H1 (cell line): Measurements from ENCODE around the gene UBE2F. TPM values are rescaled to one million over a fixed set of nuclear protein-coding genes. Genes with fewer than 3 reads are reported as not detected.

Source experiments
- CTCF ChIA-PET: fragments of 300-600 bp; sonication (Branson Sonifier 250); formaldehyde crosslinking; loops from one replicate; lab custom pipeline; 2021; ENCODE audit not compliant: partially characterized antibody; lab: Charles Lee
- POLR2A ChIA-PET: fragments of 300-600 bp; sonication (Branson Sonifier 250); formaldehyde crosslinking; loops from one replicate; lab custom pipeline; 2021; ENCODE audit warnings: inconsistent platforms; ENCODE audit not compliant: partially characterized antibody; lab: Charles Lee
- DNase-seq, 2 experiments: peaks; one replicate each; pipeline versions ENCODE4 v3.0.0 to v3.0.0-alpha.2; 2010 to 2022; ENCODE audit warnings: low spot score in 2 of 2, low read depth in 1 of 2, mixed read lengths in 1 of 2
- FAIRE-seq: peaks from 2 replicates; lab custom pipeline; 2011; peaks lifted over from hg19 to GRCh38; lab: Jason Lieb, UNC
- H2AFZ ChIP-seq: 2 replicates; pipeline ENCODE4 v1.8.1; 2012; ENCODE audit warnings: low read length, inconsistent platforms
- H2AK5ac ChIP-seq: 2 replicates; pipeline ENCODE4 v1.6.1; 2013; ENCODE audit warnings: low read depth, low read length
- H2BK120ac ChIP-seq: replicated peaks from 2 replicates; pipeline ENCODE3; 2013; ENCODE audit warnings: low read depth, low read length, inconsistent platforms
- H2BK12ac ChIP-seq: 2 replicates; pipeline ENCODE4 v1.6.1; 2013; ENCODE audit warnings: low read depth, low read length
- H2BK15ac ChIP-seq: 2 replicates; pipeline ENCODE4 v1.6.1; 2013; ENCODE audit warnings: low read length
- H2BK20ac ChIP-seq: 2 replicates; pipeline ENCODE4 v1.6.1; 2013; ENCODE audit warnings: low read length
- H2BK5ac ChIP-seq: 2 replicates; pipeline ENCODE4 v1.6.1; 2013; ENCODE audit warnings: low read depth, low read length
- H3K14ac ChIP-seq: 2 replicates; pipeline ENCODE4 v1.6.1; 2013; ENCODE audit warnings: inconsistent platforms; ENCODE audit not compliant: insufficient read length
- H3K18ac ChIP-seq: 2 replicates; pipeline ENCODE4 v1.6.1; 2013; ENCODE audit warnings: low read length; ENCODE audit errors: extremely low read depth
- H3K23ac ChIP-seq: 2 replicates; pipeline ENCODE4 v1.6.1; 2013; ENCODE audit warnings: inconsistent platforms; ENCODE audit not compliant: insufficient read length
- H3K23me2 ChIP-seq: 2 replicates; pipeline ENCODE4 v1.6.1; 2013; ENCODE audit warnings: low read depth, low read length
- H3K27ac ChIP-seq: 2 replicates; pipeline ENCODE4 v1.6.1; 2011; ENCODE audit warnings: low read depth, low read length, inconsistent platforms
- H3K27me3 ChIP-seq, 4 experiments: replicated peaks in 1 of 4; 1 replicate in 1 of 4; 2 replicates in 3 of 4; pipeline versions ENCODE4 v1.6.1 to v1.8.1; 2011 to 2013; ENCODE audit warnings: low read length in 3 of 4, mild to moderate bottlenecking in 3 of 4, inconsistent platforms in 2 of 4, mixed read lengths in 2 of 4, moderate library complexity in 1 of 4; ENCODE audit not compliant: control insufficient read depth in 3 of 4, insufficient read depth in 3 of 4; ENCODE audit errors: extremely low read depth in 1 of 4
- H3K36me3 ChIP-seq, 4 experiments: 2 replicates each; pipeline versions ENCODE4 v1.6.1 to v1.8.1; 2011 to 2013; ENCODE audit warnings: mild to moderate bottlenecking in 4 of 4, low read length in 3 of 4, moderate library complexity in 2 of 4, control low read depth in 1 of 4, inconsistent platforms in 1 of 4; ENCODE audit not compliant: insufficient read depth in 4 of 4, control insufficient read depth in 2 of 4
- H3K4ac ChIP-seq: replicated peaks from 2 replicates; pipeline ENCODE3; 2013; ENCODE audit warnings: low read length, low read depth, mixed read lengths, inconsistent platforms; ENCODE audit not compliant: insufficient read length
- H3K4me1 ChIP-seq, 4 experiments: replicated peaks in 1 of 4; 1 replicate in 1 of 4; 2 replicates in 3 of 4; pipeline versions ENCODE4 v1.6.1 to v1.8.1; 2011 to 2013; ENCODE audit warnings: low read length in 3 of 4, inconsistent platforms in 2 of 4, mixed read lengths in 1 of 4; ENCODE audit not compliant: insufficient read depth in 4 of 4, control insufficient read depth in 3 of 4
- H3K4me2 ChIP-seq, 2 experiments: 2 replicates each; pipeline versions ENCODE4 v1.6.1 to v1.8.1; 2011 to 2013; ENCODE audit warnings: low read depth in 2 of 2, low read length in 2 of 2, control low read depth in 1 of 2, inconsistent platforms in 1 of 2, mild to moderate bottlenecking in 1 of 2; ENCODE audit not compliant: insufficient read depth in 1 of 2
- H3K4me3 ChIP-seq, 4 experiments: fragments of 200-600, 300-600 bp in 1 of 4; sonication (generic), shearing (Covaris generic), sonication (Bioruptor Twin) in 1 of 4; 2 replicates each; pipeline versions ENCODE4 v1.5.1 to v1.8.1; 2011 to 2016; ENCODE audit warnings: low read length in 4 of 4, low read depth in 3 of 4, control low read depth in 2 of 4, inconsistent platforms in 2 of 4, mild to moderate bottlenecking in 2 of 4, mixed read lengths in 1 of 4, moderate library complexity in 1 of 4; ENCODE audit not compliant: insufficient read depth in 2 of 4; ENCODE audit errors: extremely low read depth in 1 of 4
- H3K56ac ChIP-seq: replicated peaks from 2 replicates; pipeline ENCODE3; 2013; ENCODE audit warnings: low read depth, mild to moderate bottlenecking, mixed read lengths, low read length, inconsistent platforms; ENCODE audit not compliant: insufficient read length
- H3K79me1 ChIP-seq: 2 replicates; pipeline ENCODE4 v1.6.1; 2013; ENCODE audit warnings: low read depth, low read length, control low read depth
- H3K79me2 ChIP-seq, 2 experiments: 2 replicates each; pipeline versions ENCODE4 v1.6.1 to v1.8.1; 2012 to 2013; ENCODE audit warnings: low read length in 2 of 2, mild to moderate bottlenecking in 2 of 2, inconsistent platforms in 1 of 2; ENCODE audit not compliant: insufficient read depth in 2 of 2, control insufficient read depth in 1 of 2
- H3K9ac ChIP-seq, 4 experiments: replicated peaks in 1 of 4; 1 replicate in 1 of 4; 2 replicates in 3 of 4; pipeline versions ENCODE4 v1.6.1 to v1.8.1; 2011 to 2013; ENCODE audit warnings: low read depth in 3 of 4, low read length in 3 of 4, control low read depth in 2 of 4, mild to moderate bottlenecking in 2 of 4, moderate library complexity in 2 of 4, inconsistent platforms in 1 of 4; ENCODE audit errors: extremely low read depth in 1 of 4
- H3K9me3 ChIP-seq, 2 experiments: 2 replicates each; pipeline versions ENCODE4 v1.6.1 to v1.8.1; 2012 to 2013; ENCODE audit warnings: mild to moderate bottlenecking in 2 of 2, moderate library complexity in 2 of 2, control low read depth in 1 of 2, inconsistent platforms in 1 of 2, low read depth in 1 of 2, low read length in 1 of 2, mixed read lengths in 1 of 2; ENCODE audit not compliant: insufficient read depth in 2 of 2
- H4K20me1 ChIP-seq, 2 experiments: replicated peaks in 1 of 2; 2 replicates each; pipeline versions ENCODE3 to v1.8.1; 2011 to 2013; ENCODE audit warnings: inconsistent platforms in 2 of 2, low read length in 2 of 2, mild to moderate bottlenecking in 1 of 2; ENCODE audit not compliant: insufficient read depth in 2 of 2, control insufficient read depth in 1 of 2
- H4K5ac ChIP-seq: 2 replicates; pipeline ENCODE4 v1.6.1; 2013; ENCODE audit warnings: low read length, low read depth, mixed read lengths, inconsistent platforms; ENCODE audit not compliant: insufficient read length
- H4K8ac ChIP-seq: 2 replicates; pipeline ENCODE4 v1.8.0; 2013; ENCODE audit warnings: mild to moderate bottlenecking, moderate library complexity, low read length, inconsistent platforms; ENCODE audit not compliant: insufficient read depth; ENCODE audit errors: extremely low read depth
- H4K91ac ChIP-seq: replicated peaks from 2 replicates; pipeline ENCODE3; 2013; ENCODE audit warnings: low read length, mixed read lengths, inconsistent platforms; ENCODE audit not compliant: insufficient read length
- BRCA1 ChIP-seq: IDR thresholded peaks from 2 replicates; pipeline ENCODE4 v1.6.1; 2012; ENCODE audit warnings: low read depth, low read length, improper control_type of control experiment
- CBX5 ChIP-seq: fragments of 300-800, 300-1000 bp; sonication (generic); IDR thresholded peaks from 2 replicates; pipeline ENCODE4 v1.7.1; 2016; ENCODE audit warnings: antibody characterized with exemption, low read length, low read depth
- EGR1 ChIP-seq: IDR thresholded peaks from 2 replicates; pipeline ENCODE4 v1.6.1; 2011; ENCODE audit warnings: low read depth, low read length, borderline replicate concordance
- GABPA ChIP-seq: IDR thresholded peaks from 2 replicates; pipeline ENCODE4 v1.6.1; 2011; ENCODE audit warnings: mild to moderate bottlenecking, low read length, moderate library complexity, borderline replicate concordance; ENCODE audit not compliant: insufficient read depth
- KDM5A ChIP-seq: fragments of 200-600 bp; IDR thresholded peaks from 2 replicates; pipeline ENCODE4 v1.7.1; 2012; ENCODE audit warnings: mild to moderate bottlenecking, low read length, inconsistent platforms, mixed read lengths
- MAX ChIP-seq: IDR thresholded peaks from 2 replicates; pipeline ENCODE4 v1.6.1; 2012; ENCODE audit warnings: inconsistent platforms
- NRF1 ChIP-seq: IDR thresholded peaks from 2 replicates; pipeline ENCODE4 v1.6.1; 2011; ENCODE audit warnings: mild to moderate bottlenecking, low read depth, low read length, improper control_type of control experiment
- PHF8 ChIP-seq: fragments of 200-600 bp; sonication (generic); conservative IDR thresholded peaks from 2 replicates; pipeline ENCODE4 v1.7.1; 2012; ENCODE audit warnings: low read depth, mild to moderate bottlenecking, inconsistent platforms, low read length, moderate library complexity
- POLR2A ChIP-seq, 2 experiments: IDR thresholded peaks; 1 replicate in 1 of 2; 2 replicates in 1 of 2; pipeline ENCODE4 v1.6.1; 2011; ENCODE audit warnings: low read depth in 2 of 2, low read length in 2 of 2, mild to moderate bottlenecking in 2 of 2; ENCODE audit errors: control extremely low read depth in 1 of 2
- RBBP5 ChIP-seq: IDR thresholded peaks from 2 replicates; pipeline ENCODE4 v1.7.1; 2012; ENCODE audit warnings: low read depth, mild to moderate bottlenecking, inconsistent platforms, low read length, moderate library complexity, borderline replicate concordance
- RNF2 ChIP-seq: fragments of 200-900, 300-1000 bp; sonication (generic); IDR thresholded peaks from 2 replicates; pipeline ENCODE4 v1.7.1; 2016; ENCODE audit warnings: borderline replicate concordance, low read depth, mild to moderate bottlenecking, antibody characterized with exemption, low read length; ENCODE audit not compliant: poor library complexity, severe bottlenecking; ENCODE audit errors: missing control alignments
- RXRA ChIP-seq: IDR thresholded peaks from 2 replicates; pipeline ENCODE4 v1.6.1; 2011; ENCODE audit warnings: low read depth, mild to moderate bottlenecking, low read length, moderate library complexity; ENCODE audit not compliant: insufficient read depth
- SAP30 ChIP-seq: fragments of 300-600 bp; sonication (generic); IDR thresholded peaks from 2 replicates; pipeline ENCODE4 v1.7.1; 2012; ENCODE audit warnings: low read length, moderate library complexity, mild to moderate bottlenecking, inconsistent platforms; ENCODE audit not compliant: insufficient read depth, insufficient replicate concordance
- SIN3A ChIP-seq, 2 experiments: IDR thresholded peaks in 1 of 2; conservative IDR thresholded peaks in 1 of 2; 2 replicates each; pipeline ENCODE4 v1.6.1; 2011 to 2012; ENCODE audit warnings: low read length in 2 of 2, improper control_type of control experiment in 1 of 2, low read depth in 1 of 2, mild to moderate bottlenecking in 1 of 2
- WGBS, 2 experiments: shearing (Covaris generic) in 1 of 2; methylation state at CpG; one replicate each; pipeline versions ENCODE4 v1.1.6 to v1.1.7; 2013 to 2015; ENCODE audit warnings: low lambda C conversion rate in 2 of 2, mixed read lengths in 2 of 2, inconsistent platforms in 1 of 2, low coverage in 1 of 2, missing lambda C conversion rate in 1 of 2; ENCODE audit not compliant: insufficient replicate concordance in 2 of 2, insufficient coverage in 1 of 2, insufficient read length in 1 of 2; ENCODE audit errors: extremely low coverage in 1 of 2, missing lambda C conversion rate in 1 of 2; 5-methylcytosine and 5-hydroxymethylcytosine counted together
- polyA plus RNA-seq, 7 experiments: library from polyadenylated mRNA; depleted of rRNA in 3 of 7; stranded (reverse) in 5 of 7; unstranded in 2 of 7; fragments of >200 nt in 5 of 7; fragments of 200-250 nt in 2 of 7; gene quantifications; 1 replicate in 5 of 7; 2 replicates in 1 of 7; 4 replicates in 1 of 7; pipeline versions ENCODE4 v1.2.1 to v1.2.3, GENCODE V29; 2011 to 2013; ENCODE audit warnings: missing spikeins in 2 of 7, mixed read lengths in 2 of 7
- total RNA-seq: library from RNA; stranded (reverse); fragmentation: NEBNext Ultra II Directional; extraction: Animal tissue kit (Norgen Biotek cat#: 25700); gene quantifications from 2 replicates; pipeline ENCODE4 v1.2.1, GENCODE V29; 2021

The UBE2F gene
- total and polyA plus RNA-seq, 2 of the 8 experiments (the other 6 are each of a cell fraction or from before 2014, with no cell fraction given): 43.3 to 59.8 TPM

GRCh38 chr2:238039151-238039550, 72.3 kb downstream of the UBE2F start:
- H3K4ac ChIP-seq: no peak overlapping the region
- no peak for DNase-seq
- no peak overlapping the region for H4K91ac ChIP-seq
- H4K8ac ChIP-seq: no peak overlapping the region
- no peaks in the 10 kb centered on the region for H3K27me3 ChIP-seq
- no peak overlapping the region for H3K23ac ChIP-seq
- no peak overlapping the region for H2AK5ac ChIP-seq
- no peak overlapping the region for H2BK20ac ChIP-seq
- H3K27ac ChIP-seq: no peak overlapping the region
- H2BK15ac ChIP-seq: no peak overlapping the region
- 78% methylated on average over 6 of the region's 6 CpGs; no CpG with 5 or more reads in 1 of the 2 experiments for WGBS, 2 experiments
- ChIA-PET CTCF (interaction anchor here (0.6 to 1.1 kb wide), 2 partner anchors 18 to 29 kb away, joined by 3 read pairs; no protein-coding TSS in a partner anchor), POLR2A (no interaction called here)
- peaks cover 4% of the 10 kb centered on the region; the same call in 1 of the 2 replicates for H3K79me1 ChIP-seq
- H3K79me2 ChIP-seq: no peaks in the 10 kb centered on the region
- H2BK12ac ChIP-seq: no peak overlapping the region
- H3K9me3 ChIP-seq: no peaks in the 10 kb centered on the region
- H3K18ac ChIP-seq: no peak overlapping the region
- no peak overlapping the region for H3K56ac ChIP-seq
- H3K4me3 ChIP-seq: no peak overlapping the region
- no peak overlapping the region for H2BK120ac ChIP-seq
- no peak overlapping the region for H2BK5ac ChIP-seq
- H3K4me2 ChIP-seq: no peak overlapping the region
- H3K23me2 ChIP-seq: no peaks in the 10 kb centered on the region
- no peak overlapping the region for H3K14ac ChIP-seq
- H3K36me3 ChIP-seq: peaks cover 0 to 15% (median 3%) of the 10 kb centered on the region in 4 experiments; a peak in 5 of 8 replicates
- H4K20me1 ChIP-seq: no peaks in the 10 kb centered on the region
- H3K9ac ChIP-seq: no peak overlapping the region
- H2AFZ ChIP-seq: no peak overlapping the region
- H3K4me1 ChIP-seq: no peaks in the 10 kb centered on the region
- no peak overlapping the region for H4K5ac ChIP-seq
- FAIRE-seq: no peak
- TF ChIP-seq RNF2 (no peak), NRF1 (no peak), BRCA1 (no peak), PHF8 (no peak), EGR1 (no peak), MAX (no peak), GABPA (no peak), SIN3A (conservative IDR thresholded peaks at IDR 0.05 in 1 of 2, IDR thresholded peaks at IDR 0.05 in 1 of 2; ENCODE audit: low read depth in 1 of 2, low read length in 2 of 2) (no peak), RBBP5 (no peak), SAP30 (no peak), RXRA (no peak), KDM5A (no peak), POLR2A (IDR thresholded peaks at IDR 0.05; ENCODE audit: control extremely low read depth in 1 of 2, low read depth in 2 of 2, low read length in 2 of 2) (no peak), CBX5 (no peak)
